ENCODE measurements around the gene SLC41A2.
"Not testable (repeated sequence)": the region's sequence is repeated elsewhere in the genome, so short reads cannot be mapped to it uniquely, and the experiment has no call there.

The SLC41A2 gene, protein sequence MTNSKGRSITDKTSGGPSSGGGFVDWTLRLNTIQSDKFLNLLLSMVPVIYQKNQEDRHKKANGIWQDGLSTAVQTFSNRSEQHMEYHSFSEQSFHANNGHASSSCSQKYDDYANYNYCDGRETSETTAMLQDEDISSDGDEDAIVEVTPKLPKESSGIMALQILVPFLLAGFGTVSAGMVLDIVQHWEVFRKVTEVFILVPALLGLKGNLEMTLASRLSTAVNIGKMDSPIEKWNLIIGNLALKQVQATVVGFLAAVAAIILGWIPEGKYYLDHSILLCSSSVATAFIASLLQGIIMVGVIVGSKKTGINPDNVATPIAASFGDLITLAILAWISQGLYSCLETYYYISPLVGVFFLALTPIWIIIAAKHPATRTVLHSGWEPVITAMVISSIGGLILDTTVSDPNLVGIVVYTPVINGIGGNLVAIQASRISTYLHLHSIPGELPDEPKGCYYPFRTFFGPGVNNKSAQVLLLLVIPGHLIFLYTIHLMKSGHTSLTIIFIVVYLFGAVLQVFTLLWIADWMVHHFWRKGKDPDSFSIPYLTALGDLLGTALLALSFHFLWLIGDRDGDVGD

DNA sequence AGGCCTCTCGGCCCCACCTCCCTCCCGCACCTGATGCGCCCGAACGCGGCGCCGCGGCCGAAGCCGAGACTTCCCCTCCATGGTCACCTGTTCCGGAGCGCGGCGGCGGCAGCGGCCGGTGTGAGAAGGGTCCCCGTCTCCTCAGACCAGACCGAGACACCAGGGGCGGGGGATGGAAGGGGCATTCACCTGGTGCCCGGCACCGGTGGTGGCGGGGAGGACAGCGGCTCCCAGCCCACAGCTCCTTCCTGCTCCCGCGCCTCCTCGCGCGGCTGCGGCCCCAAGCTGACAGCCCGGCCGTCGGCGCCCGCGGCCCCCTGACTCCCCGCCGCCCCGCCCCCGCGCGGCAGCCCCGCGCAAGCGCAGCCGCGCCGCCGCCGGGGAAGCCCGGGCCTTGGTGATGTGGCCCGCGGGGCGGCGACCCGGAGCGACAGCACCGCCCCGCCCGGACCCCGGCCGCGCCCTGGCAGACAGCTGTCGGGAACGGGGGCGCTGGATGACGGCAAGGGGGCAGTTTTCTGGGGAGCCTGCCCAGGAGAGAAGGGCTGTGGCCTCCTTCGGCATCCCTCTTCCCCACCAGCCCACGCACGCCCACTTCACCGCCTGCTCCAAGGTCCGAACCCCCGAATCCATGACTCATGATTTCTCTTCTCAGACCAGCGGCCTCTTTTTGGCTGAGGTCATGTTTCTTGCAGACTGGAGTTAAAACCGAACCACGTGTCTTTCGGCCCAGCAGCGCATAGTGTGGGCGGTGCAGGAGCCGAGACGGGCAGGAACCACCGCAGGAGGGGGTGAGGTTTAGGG lies at the start of gene SLC41A2:
Gene SLC41A2 (minus strand): TSS at position 290 of the 804 bp plus-strand sequence. CDS start 29,763 bp downstream, outside the sequence.
- in situ Hi-C loops (cut with HindIII; ENCODE audit: low pct_ligation_motif_present, low pct_unique_long_range_greater_than_20kb, low sequenced_read_pairs), result no loop called here
- peak; percentile 100 for DNase-seq

DNA sequence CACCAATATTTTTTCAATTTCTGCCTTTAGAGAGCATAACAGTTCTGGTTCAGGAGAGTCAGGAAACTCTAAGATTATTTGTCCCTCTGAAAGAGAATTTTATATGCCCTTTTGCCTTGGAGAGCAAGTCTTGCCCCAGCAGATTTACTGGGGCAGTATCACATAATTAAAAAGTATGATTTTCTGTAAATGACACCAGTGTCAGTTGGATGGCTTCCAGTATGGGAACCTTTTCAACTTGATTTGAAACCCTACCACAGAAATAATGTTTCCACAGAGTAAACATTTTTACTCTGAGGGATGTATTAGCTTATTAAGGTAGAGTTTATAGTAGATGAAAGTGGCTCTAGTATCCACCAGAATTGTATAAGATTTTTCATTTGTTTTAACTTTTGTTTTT lies 43.4 kb upstream of the SLC41A2 start:
- DNase-seq, result no peak
- in situ Hi-C loops (cut with HindIII; ENCODE audit: low pct_ligation_motif_present, low pct_unique_long_range_greater_than_20kb, low sequenced_read_pairs), result no loop called here

GRCh38 chr12:104999347-104999685 lies 41.2 kb upstream of the SLC41A2 start:
- DNase-seq, result no peak
- in situ Hi-C loops (cut with HindIII; ENCODE audit: low pct_ligation_motif_present, low pct_unique_long_range_greater_than_20kb, low sequenced_read_pairs), result no loop called here

GRCh38 chr12:104998423-104999346 lies 40.6 kb upstream of the SLC41A2 start:
- no peak for DNase-seq
- in situ Hi-C loops (cut with HindIII; ENCODE audit: low pct_ligation_motif_present, low pct_unique_long_range_greater_than_20kb, low sequenced_read_pairs), result no loop called here

DNA sequence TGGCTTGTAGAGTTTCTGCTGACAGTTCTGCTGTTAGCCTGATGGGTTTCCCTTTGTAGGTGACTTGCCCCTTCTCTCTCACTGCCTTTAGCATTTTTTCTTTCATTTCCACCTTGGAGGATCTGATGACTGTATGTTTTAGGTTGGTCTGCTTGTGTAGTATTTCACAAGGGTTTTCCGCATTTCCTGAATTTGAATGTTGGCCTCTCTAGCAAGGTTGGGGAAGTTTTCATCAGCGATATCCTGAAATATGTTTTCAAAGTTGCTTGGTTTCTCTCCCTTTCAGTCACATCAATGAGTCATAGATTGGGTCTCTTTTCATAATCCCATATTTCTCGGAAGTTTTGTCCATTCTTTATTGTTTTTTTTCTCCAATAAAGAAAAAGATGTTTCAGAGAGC lies 39.5 kb upstream of the SLC41A2 start:
- in situ Hi-C loops (cut with HindIII; ENCODE audit: low pct_ligation_motif_present, low pct_unique_long_range_greater_than_20kb, low sequenced_read_pairs), result no loop called here
- DNase-seq, result no peak

DNA sequence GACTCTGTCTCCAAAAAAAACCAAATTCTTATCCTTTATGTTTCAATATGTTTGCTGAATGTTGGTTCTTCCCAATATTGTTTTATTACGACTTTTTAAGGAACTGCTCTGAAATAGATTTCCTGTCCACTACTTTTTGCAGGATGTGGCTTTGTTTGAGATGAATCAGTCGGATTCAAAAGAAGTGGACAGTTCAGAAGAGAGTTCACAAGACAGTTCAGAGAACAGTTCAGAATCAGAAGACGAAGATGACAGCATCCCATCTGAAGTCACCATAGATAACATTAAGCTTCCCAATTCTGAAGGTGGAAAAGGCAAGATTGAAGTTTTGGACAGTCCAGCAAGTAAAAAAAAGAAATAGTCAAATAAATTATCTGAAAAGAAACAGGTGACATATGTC lies 36.2 kb upstream of the SLC41A2 start:
- in situ Hi-C loops (cut with HindIII; ENCODE audit: low pct_ligation_motif_present, low pct_unique_long_range_greater_than_20kb, low sequenced_read_pairs), result no loop called here
- DNase-seq, result no peak

DNA sequence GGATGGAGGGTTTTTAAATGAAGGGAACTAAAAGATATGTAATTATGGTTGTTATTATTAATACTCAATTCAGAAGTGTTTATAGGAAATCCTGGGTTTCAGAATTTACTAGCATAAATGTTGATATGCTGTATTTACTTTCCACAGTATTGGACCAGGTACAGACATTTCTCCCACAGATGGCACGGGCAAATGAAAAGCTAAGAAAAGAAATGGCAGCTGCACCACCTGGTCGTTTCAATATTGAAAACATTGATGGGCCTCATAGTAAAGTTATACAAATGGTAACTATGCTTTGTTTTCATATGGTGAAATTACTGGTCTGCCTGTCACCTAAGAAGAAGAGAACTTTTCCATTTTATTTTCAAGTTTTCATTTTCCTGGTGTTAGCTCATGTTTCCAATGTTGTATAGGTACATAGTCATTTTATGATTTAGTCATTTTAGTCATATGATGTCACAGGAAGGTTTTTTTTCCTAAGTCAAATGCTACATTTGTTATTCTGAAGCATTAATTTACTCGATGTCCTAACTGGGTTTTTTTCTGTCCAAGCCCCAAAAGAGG lies 33.6 kb upstream of the SLC41A2 start:
- no peak for DNase-seq
- in situ Hi-C loops (cut with HindIII; ENCODE audit: low pct_ligation_motif_present, low pct_unique_long_range_greater_than_20kb, low sequenced_read_pairs), result no loop called here

GRCh38 chr12:104990950-104991349 lies 32.9 kb upstream of the SLC41A2 start:
- in situ Hi-C loops (cut with HindIII; ENCODE audit: low pct_ligation_motif_present, low pct_unique_long_range_greater_than_20kb, low sequenced_read_pairs), result no loop called here

DNA sequence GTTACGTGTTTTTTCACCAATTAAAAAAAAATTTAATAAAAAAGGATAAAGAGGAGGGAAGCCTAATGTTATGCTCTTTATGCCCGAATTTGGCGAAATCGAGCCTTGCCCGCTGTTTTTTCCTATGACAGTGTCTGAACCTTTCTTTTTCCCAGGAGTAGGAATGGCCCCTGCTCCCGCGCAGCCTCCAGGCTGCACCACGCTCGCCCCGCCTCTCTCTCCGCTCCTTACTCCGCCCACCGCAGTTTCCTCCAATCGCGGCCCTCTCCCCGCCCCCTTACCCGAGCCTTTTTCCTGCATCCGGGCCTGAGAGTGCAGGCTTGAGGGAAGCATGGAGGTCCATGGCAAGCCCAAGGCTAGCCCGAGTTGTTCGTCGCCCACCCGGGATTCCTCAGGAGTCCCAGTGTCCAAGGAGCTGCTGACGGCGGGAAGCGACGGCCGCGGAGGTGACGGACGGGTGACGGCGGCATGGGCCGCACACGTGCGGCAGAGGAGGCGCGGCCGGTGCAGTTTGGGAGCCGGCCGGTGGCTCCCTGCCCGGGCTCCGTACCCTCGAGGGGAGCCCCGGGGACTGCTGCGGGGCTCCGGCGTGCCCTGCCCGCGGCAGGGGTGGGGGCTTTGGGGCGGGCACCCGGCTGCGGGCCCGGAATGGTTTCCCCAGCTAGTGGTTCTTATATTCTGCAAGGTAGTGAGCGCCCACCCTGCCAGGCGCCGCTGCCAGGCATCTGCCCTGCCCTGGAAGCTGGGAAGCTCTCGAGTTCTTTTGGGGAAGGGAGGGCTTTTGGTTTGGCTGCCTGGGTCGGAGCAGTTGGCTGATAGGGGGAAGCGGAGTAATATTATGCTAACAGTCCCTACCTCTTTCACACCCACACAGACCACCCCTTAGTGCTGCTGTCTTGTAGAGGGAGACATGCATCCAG lies 28.2 kb upstream of the SLC41A2 start, which contains the start of gene NOPCHAP1:
Gene NOPCHAP1 (plus strand): TSS at position 295 of the 920 bp plus-strand sequence. CDS start 37 bp downstream, at position 332.
- in situ Hi-C loops (cut with HindIII; ENCODE audit: low pct_ligation_motif_present, low pct_unique_long_range_greater_than_20kb, low sequenced_read_pairs), result no loop called here
- DNase-seq, result peak; percentile 96

More at GRCh38 chr12:104990950-104991349, 32.9 kb upstream of the SLC41A2 start:
- no peak for DNase-seq

DNA sequence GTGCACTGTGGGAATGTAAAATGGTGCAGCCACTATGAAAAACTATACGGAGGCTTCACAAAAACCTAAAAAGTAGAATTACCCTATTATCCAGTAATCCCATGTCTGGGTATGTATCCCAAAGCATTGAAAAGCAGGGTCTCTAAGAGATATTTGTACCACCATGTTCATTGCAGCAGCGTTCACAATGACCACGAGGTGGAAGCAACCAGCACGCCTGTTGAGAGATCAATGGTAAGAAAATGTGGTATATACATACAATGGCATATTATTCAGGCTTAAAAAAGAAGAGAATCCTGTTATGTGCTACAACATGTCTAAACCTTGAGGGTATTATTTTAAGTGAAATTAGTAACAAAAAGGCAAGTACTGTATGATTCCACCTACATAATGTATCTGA lies 27.1 kb upstream of the SLC41A2 start:
- in situ Hi-C loops (cut with HindIII; ENCODE audit: low pct_ligation_motif_present, low pct_unique_long_range_greater_than_20kb, low sequenced_read_pairs), result no loop called here
- DNase-seq, result no peak

DNA sequence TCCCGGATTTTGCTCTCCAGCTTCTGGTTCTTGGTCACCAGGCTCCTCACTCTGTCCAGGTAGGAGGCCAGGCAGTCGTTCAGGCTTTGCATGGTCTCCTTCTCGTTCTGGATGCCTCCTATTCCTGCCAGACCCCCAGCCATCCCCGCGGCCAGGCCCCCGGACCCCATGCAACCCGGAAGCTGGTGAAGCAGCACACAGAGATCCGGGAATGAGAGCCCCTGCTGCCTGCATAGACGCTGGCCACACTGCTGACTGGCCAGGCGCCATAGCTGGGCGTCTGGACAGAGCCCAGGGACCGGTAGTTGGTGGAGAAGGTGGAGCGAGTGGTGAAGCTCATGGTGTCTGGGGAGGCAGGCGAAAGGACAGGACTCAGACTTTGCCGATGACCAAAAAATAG lies 19.6 kb upstream of the SLC41A2 start:
- DNase-seq; in situ Hi-C loops (cut with HindIII; ENCODE audit: low pct_ligation_motif_present, low pct_unique_long_range_greater_than_20kb, low sequenced_read_pairs): not testable (repeated sequence)

DNA sequence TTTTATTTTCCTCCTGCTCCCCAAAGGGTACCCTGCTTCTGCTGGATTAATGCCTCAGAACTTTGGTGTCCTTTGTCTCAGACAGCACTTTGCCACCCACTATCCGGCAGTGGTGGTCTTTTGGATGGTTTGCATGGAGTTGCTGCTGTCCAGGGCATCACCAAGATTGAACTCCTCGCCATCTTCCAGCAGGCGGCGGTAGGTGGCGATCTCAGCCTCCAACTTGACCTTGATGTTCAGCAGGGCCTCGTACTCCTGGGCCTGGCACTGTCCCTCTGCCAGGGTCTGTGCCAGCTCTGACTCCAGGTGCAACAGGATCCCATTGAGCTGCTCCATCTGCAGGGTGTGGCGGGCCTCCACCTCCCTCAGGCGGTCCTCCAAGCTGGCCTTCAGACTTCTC lies 18.6 kb upstream of the SLC41A2 start:
- no peak for DNase-seq

DNA sequence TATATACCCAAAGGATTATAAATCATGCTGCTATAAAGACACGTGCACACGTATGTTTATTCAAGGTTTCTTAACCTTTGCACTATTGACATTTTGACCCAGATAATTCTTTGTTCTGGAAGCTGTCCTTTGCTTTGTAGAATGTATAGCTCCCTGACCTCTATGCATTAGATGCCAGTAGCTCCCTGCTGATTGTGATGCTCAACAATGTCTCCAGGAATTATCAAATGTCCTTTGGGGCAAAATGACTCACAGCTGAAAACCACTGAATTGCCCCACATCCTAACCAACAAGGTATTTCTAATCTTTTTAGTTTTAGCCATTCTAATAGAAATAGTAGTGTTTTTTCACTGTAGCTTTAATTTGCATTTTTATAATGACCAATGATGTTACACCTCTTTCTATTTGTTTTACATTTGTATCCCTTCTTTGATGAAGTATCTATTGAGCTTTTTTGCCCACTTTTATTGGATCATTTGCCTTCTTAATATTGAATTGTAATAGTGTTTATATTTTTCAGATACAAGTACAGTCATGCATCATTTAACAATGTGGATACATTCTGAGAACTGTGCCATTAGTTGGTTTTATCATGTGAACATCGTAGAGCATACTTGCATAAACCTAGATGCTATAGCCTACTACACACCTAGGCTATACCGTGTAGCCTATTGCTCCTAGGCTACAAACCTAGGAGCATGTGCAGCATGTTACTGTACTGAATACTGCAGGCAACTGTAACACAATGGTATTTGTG lies 17.7 kb upstream of the SLC41A2 start:
- no peak for DNase-seq

More for the DNA sequence above, 18.6 kb upstream of the SLC41A2 start:
- in situ Hi-C loops (cut with HindIII; ENCODE audit: low pct_ligation_motif_present, low pct_unique_long_range_greater_than_20kb, low sequenced_read_pairs), result no loop called here

GRCh38 chr12:104974626-104975290 lies 16.7 kb upstream of the SLC41A2 start:
- in situ Hi-C loops (cut with HindIII; ENCODE audit: low pct_ligation_motif_present, low pct_unique_long_range_greater_than_20kb, low sequenced_read_pairs), result no loop called here
- DNase-seq, result no peak

More for the DNA sequence above, 17.7 kb upstream of the SLC41A2 start:
- in situ Hi-C loops (cut with HindIII; ENCODE audit: low pct_ligation_motif_present, low pct_unique_long_range_greater_than_20kb, low sequenced_read_pairs), result no loop called here

GRCh38 chr12:104973250-104973649 lies 15.2 kb upstream of the SLC41A2 start:
- DNase-seq, result no peak

DNA sequence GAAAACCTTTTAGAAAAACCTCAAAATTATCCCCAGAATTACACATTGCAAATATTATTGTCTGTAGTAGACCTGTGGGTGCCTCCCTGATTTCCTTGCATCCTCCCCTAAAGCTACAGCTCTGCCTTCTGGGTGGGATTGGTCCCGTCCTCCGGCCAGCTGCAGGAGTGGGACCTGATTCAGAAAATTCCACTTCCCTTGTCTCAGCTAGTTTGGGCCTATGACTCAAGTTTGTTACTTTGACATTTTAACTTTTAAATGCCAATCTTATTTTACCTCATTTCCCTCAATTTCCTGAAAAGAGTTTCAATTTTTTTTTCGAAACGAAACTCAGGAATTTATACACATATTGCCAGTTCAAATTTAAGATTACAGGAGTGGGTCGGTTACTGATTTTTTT lies 13.2 kb upstream of the SLC41A2 start:
- in situ Hi-C loops (cut with HindIII; ENCODE audit: low pct_ligation_motif_present, low pct_unique_long_range_greater_than_20kb, low sequenced_read_pairs), result no loop called here
- DNase-seq, result no peak

More at GRCh38 chr12:104973250-104973649, 15.2 kb upstream of the SLC41A2 start:
- in situ Hi-C loops (cut with HindIII; ENCODE audit: low pct_ligation_motif_present, low pct_unique_long_range_greater_than_20kb, low sequenced_read_pairs), result no loop called here

Measured in ACHN (cell line).